HG03565 (cell line): ENCODE data around the gene TTLL11.

ENCODE experiments used
- ATAC-seq: cut with Tn5 transposase; IDR thresholded peaks from one replicate; pipeline ENCODE4 v1.9.1; 2021; ENCODE audit warnings: mild to moderate bottlenecking, moderate library complexity; ENCODE audit not compliant: unreplicated experiment

The TTLL11 gene

GRCh38 chr9:121838746-121839669 lies 254.1 kb downstream of the TTLL11 start:
- ATAC-seq, result no peak

GRCh38 chr9:121837113-121837961 lies 255.8 kb downstream of the TTLL11 start:
- ATAC-seq, result no peak

- no peak for ATAC-seq
Measured at GRCh38 chr9:121836366-121836885, 256.7 kb downstream of the TTLL11 start.

- no peak for ATAC-seq
Measured at GRCh38 chr9:121835587-121836365, 257.3 kb downstream of the TTLL11 start.

- ATAC-seq, result no peak
Measured at GRCh38 chr9:121833061-121833460, 260.0 kb downstream of the TTLL11 start.

GRCh38 chr9:121831869-121832268 lies 261.2 kb downstream of the TTLL11 start:
- no peak for ATAC-seq

- ATAC-seq, result no peak
Measured at GRCh38 chr9:121830441-121831140, 262.5 kb downstream of the TTLL11 start.

GRCh38 chr9:121827251-121827967 lies 265.7 kb downstream of the TTLL11 start:
- no peak for ATAC-seq

- ATAC-seq, result no peak
Measured at GRCh38 chr9:121826711-121827110, 266.4 kb downstream of the TTLL11 start.

GRCh38 chr9:121825031-121825691 lies 267.9 kb downstream of the TTLL11 start:
- ATAC-seq, result no peak

- ATAC-seq, result no peak
Measured at GRCh38 chr9:121824651-121825030, 268.5 kb downstream of the TTLL11 start.

- no peak for ATAC-seq
Measured at GRCh38 chr9:121823451-121824169, 269.5 kb downstream of the TTLL11 start.

- ATAC-seq, result no peak
Measured at GRCh38 chr9:121822093-121823085, 270.7 kb downstream of the TTLL11 start.

- no peak for ATAC-seq
Measured at GRCh38 chr9:121821326-121821725, 271.8 kb downstream of the TTLL11 start.

GRCh38 chr9:121820286-121821005 lies 272.7 kb downstream of the TTLL11 start:
- no peak for ATAC-seq

- no peak for ATAC-seq
Measured at GRCh38 chr9:121819428-121820231, 273.5 kb downstream of the TTLL11 start.
